ENCODE measurements around the gene ADORA2A. TPM values are rescaled to one million over a fixed set of nuclear protein-coding genes. Genes with fewer than 3 reads are reported as not detected.

The ADORA2A gene
- total and polyA plus RNA-seq, 10 of the 15 experiments (the other 5 are each of a cell fraction or from before 2014, with no cell fraction given): 0.69 to 31.2 (median 18.3) TPM

GRCh38 chr22:24410110-24410856, 17.1 kb upstream of the ADORA2A start:
- no peaks in the 10 kb centered on the region for H3K9me3 ChIP-seq (replicated peaks; ENCODE audit: control insufficient read depth, insufficient read depth, low read length)
- DNase-seq (ENCODE audit: low read depth, low spot score) (no peak), ATAC-seq (peak; percentile 71), FAIRE-seq (peak; percentile 49)
- 78% methylated on average over 8 of the region's 8 CpGs for WGBS (ENCODE audit: insufficient coverage, insufficient replicate concordance, low lambda C conversion rate, missing lambda C conversion rate)
- H3K9ac ChIP-seq (ENCODE audit: control insufficient read depth, insufficient read depth, low read length): no peak overlapping the region
- intact Hi-C loops (cut with micrococcal nuclease; ENCODE audit: unreplicated experiment): no loop called here
- H4K20me1 ChIP-seq (ENCODE audit: control insufficient read depth, insufficient read depth): no peaks in the 10 kb centered on the region
- CTCF ChIA-PET: interaction anchor here (1.1 to 1.8 kb wide), 2 partner anchors 9 to 12 kb away, joined by 3 to 6 read pairs; no protein-coding TSS in a partner anchor
- H3K27me3 ChIP-seq (replicated peaks in 1 of 2; ENCODE audit: control insufficient read depth in 2 of 2, insufficient read depth in 2 of 2, low read length in 1 of 2): no peaks in the 10 kb centered on the region
- in situ Hi-C loops (cut with MboI): no loop called here
- SMC1A ChIA-PET (ENCODE audit: uncharacterized antibody, unreplicated experiment): interaction anchor here (0.6 to 1.6 kb wide), 4 partner anchors 12 to 120 kb away, joined by 3 to 5 read pairs (median 4); no protein-coding TSS in a partner anchor
- no peak overlapping the region for H3K4me3 ChIP-seq
- no peak overlapping the region for H3K4me2 ChIP-seq (ENCODE audit: control insufficient read depth, insufficient read depth)
- RAD21 ChIA-PET (ENCODE audit: unreplicated experiment): interaction anchor here (1.2 to 1.9 kb wide), 3 partner anchors 11 to 93 kb away, joined by 4 to 5 read pairs (median 5); no protein-coding TSS in a partner anchor
- POLR2A ChIA-PET: interaction anchor here (1.0 kb wide), 1 partner anchor 151 kb away, joined by 6 read pairs; no protein-coding TSS in a partner anchor
- peaks cover 4 to 18% of the 10 kb centered on the region in 2 experiments for H3K36me3 ChIP-seq (ENCODE audit: control insufficient read depth in 2 of 2, insufficient read depth in 2 of 2, low read length in 1 of 2)
- H3K79me2 ChIP-seq (ENCODE audit: control insufficient read depth, insufficient read depth, low read length): no peaks in the 10 kb centered on the region
- TF ChIP-seq USF1 (IDR thresholded peaks at IDR 0.05; ENCODE audit: borderline replicate concordance, extremely low read length, insufficient read depth, low read depth, low read length) (no peak), NR2F1 (conservative IDR thresholded peaks at IDR 0.05) (0 out of 2 replicates have a peak, but pooled peaks have one; percentile 18), HDGF (IDR thresholded peaks at IDR 0.05) (no peak), BRCA1 (IDR thresholded peaks at IDR 0.05; ENCODE audit: low read depth, low read length) (no peak), MEF2B (IDR thresholded peaks at IDR 0.05; ENCODE audit: partially characterized antibody, poor library complexity, severe bottlenecking) (no peak), HDAC2 (IDR thresholded peaks at IDR 0.05) (no peak), RELA (IDR thresholded peaks at IDR 0.05; ENCODE audit: borderline replicate concordance, partially characterized antibody) (no peak), MTA3 (IDR thresholded peaks at IDR 0.05; ENCODE audit: borderline replicate concordance, low read length) (no peak), RUNX3 (IDR thresholded peaks at IDR 0.05; ENCODE audit: low read length) (peak; percentile 52)
- peaks cover 10% of the 10 kb centered on the region for H3K4me1 ChIP-seq (ENCODE audit: control insufficient read depth, insufficient read depth, low read length)
- H3K27ac ChIP-seq (ENCODE audit: control insufficient read depth, insufficient read depth): no peak overlapping the region
- BruUV-seq (replicated peaks): no TSS peak
- H2AFZ ChIP-seq (ENCODE audit: control insufficient read depth, low read depth, low read length): no peak overlapping the region
